ENCODE data around the gene NFAM1.
A peak's percentile ranks its signal among the peaks of the same experiment; 100 is the strongest.

The NFAM1 gene

DNA sequence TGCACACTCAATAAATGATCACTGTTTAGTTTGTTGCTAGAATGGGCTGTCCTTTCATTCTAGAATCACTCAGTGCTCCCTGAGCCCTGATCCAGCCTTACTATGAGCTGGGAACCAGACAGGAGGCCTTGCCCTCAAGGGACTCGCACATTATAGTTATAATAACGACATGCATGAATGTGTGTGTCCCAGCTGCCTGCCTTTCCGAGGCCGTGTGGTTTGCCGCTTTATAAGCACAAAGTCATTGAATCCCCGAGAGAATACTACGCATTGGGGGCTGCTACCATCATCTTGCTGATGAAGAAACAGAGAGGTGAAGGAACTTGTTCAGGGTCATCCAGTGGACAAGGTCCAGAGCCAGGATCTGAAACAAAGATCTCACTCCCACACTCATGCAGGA is 75.7 kb downstream of the NFAM1 start:
- no peak for DNase-seq

DNA sequence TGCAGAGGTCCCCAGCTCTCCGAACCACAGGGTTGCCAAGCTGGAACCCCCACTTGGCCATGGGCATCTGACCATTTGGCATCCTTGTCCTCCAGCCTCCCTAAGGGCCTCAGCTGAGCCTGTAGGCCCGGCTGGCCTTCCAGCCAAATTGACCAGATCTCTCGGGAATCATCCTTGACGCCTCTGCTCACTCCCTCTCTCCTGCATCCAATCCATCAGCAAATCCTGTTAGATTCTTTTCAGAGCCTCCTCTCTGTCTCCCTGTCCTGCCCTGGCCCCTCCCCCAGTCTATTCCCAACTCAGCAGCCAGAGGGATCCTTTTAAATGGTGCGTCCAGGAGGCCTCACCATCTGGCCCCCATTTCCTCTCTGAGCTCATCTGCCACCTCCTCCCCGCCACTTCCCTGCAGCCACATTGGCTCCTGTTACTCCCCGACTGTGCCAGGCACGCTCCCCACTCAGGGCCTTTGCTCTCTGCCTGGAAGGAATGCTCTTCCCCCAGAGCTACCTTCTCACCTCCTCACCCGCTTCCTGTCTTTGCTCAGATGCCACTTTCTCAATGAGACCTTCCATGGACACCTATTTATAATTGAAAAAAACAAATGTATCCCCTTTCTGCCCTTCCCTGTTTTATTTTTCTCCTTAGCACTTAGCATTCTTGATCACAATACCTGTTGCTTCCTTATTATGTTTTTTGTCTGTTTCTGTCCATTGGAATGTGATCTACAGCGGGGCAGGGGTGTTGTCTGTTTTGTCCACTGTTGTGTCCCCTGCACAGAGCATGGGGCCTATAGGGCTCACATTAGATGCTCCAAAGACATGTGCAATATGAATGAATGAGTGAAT is 78.1 kb downstream of the NFAM1 start:
- DNase-seq, result no peak

DNA sequence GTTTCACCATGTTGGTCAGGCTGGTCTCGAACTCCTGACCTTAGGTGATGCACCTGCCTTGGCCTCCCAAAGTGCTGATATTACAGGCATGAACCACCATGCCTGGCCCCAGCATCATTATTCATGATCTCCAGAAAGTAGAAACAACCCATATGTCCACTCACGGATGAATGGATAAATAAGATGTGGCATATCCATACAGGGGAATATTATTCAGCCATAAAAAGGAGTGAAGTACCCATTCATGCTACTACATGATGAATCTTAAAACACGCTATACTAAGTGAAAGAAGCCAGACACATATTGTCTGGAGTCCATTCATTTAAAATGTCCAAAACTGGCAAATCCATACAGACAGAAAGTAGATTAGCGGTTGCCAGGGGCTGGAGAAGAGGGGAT is 81.8 kb downstream of the NFAM1 start:
- DNase-seq, result no peak

DNA sequence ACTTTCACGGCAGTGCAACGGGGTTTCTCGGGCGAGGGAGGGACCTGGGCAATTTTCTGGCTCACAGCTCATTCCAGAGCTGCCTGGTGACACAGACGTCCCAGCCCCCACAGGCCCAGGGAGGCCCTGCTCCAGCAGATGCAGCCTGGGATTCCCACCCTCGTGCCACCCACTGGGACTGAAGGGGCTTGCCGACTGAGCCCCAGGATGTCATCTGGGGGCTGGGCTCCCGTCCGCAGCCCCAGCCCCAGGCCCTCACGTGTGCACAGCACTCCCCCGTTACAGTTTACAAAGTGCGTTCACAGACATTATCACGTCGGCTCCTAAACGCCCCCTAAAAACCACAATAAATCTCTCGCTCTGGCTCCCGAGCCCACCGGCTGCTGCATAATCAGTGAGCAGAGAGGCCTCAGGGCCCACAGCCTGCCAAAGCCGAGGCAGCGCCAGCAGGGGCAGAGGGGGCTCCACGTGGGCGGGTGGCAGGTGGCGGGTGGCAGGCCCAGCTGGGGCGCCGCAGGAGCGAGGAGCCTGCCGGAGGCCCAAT is 84.8 kb downstream of the NFAM1 start:
- DNase-seq, result no peak

DNA sequence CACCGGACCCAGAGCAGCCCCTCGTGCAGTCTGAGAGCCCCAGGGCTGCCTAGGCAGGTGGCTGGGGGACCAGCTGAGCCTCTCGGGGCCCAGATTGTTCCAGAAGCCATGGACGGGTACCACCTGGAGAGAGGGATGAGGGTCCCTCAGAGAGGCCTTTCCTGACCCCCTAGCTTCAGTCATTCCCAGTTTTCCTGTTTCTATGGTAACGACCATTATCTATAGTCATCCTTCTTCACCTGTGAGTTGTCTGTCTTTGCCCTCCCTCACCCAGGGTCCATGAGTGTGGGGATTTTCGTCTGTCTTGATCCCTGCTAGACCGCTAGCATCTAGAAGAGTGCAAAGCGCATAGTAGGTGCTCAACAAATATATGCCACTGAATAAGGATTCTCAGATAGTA is 85.5 kb downstream of the NFAM1 start:
- no peak for DNase-seq

DNA sequence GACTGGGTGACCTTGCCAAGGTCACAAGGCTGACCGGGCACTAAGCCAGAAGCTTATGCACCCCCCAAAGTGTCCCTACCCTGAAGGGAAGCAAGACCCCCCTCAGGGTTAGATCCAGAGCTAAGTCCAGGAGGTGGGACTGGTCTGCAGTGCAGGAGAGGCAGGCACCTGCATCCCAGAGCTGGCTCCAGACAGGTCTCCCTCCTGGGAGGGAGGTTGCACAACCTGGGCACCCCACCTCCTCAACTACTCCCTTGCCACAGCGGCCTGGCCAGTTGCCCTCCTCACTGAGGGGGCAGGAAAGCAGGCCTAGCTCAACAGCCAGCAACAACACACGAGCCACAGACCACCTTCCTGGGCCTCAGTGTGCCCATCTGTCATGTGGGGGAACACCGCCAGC is 86.7 kb downstream of the NFAM1 start:
- DNase-seq, result no peak

DNA sequence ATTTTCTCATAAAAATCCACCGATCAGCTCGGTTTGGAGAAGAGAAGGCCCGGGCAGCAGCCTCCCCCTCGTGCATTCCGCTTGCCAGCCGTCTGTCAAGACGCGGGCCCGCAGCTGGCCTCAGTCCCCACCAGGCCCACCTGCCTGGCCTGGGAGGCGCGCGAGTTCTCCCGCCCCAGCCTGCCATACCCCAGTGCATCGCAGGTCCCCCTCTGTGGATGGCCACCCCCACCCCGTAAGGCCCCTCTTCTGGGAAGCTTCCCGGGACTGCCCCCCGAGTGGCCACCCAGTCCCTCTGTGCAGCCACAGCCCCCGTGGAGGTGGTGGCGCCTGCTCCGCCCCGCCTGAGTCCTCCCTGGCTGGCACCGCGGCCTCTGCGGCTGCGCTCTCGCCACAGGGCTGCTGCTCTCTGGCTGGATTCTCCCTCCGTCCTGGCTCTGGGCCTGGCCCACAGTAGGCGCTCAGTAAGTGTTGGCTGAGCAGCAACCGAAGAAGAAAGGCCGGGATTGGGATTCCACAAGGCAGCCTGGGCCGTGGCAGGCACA is 87.8 kb downstream of the NFAM1 start:
- DNase-seq, result no peak

DNA sequence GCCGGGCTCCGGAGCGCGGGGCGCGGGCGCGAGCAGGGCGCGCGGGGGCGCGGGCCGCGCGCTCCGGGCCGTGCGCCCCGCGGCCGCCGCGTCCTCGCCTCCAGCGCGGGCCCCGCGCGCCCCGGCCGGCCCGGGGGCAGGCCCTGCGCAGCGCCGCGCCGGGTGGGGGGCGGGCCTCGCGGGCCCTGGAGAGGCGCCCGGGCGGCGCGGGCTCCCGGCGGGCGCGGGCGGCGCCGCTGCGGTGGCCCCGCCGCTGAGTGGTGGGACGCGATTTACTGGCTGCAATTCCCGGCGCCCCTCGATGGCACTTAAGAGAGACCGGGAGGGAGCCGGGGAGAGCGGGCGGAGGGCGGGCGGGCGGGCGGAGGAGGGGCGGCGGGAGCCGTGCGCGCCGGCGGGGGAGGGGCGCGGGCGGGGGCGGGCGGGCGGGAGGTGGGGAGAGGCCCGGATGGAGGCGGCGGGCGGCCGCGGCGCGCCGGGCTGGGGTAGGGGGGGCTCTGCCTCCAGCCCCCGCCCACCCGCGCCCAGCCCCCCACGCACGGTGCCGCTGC is 88.6 kb downstream of the NFAM1 start:
- peak; percentile 41 for DNase-seq

DNA sequence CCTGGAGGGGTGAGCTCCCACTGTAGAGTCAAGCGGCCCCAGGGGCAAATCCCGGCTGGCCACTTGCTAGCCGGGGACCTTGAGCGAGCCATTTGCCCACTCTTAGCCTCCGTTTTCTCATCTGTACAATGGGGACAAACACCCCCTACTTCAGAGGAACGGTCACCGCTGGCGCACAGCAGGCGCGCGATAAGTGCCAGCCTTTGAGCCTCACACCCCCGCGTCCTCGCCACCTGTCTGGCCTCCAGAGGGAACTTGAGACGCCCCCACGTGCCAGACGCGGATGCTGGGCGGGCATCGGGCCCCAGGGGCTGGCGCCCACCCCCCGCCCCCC is 89.1 kb downstream of the NFAM1 start:
- DNase-seq, result peak; percentile 26

DNA sequence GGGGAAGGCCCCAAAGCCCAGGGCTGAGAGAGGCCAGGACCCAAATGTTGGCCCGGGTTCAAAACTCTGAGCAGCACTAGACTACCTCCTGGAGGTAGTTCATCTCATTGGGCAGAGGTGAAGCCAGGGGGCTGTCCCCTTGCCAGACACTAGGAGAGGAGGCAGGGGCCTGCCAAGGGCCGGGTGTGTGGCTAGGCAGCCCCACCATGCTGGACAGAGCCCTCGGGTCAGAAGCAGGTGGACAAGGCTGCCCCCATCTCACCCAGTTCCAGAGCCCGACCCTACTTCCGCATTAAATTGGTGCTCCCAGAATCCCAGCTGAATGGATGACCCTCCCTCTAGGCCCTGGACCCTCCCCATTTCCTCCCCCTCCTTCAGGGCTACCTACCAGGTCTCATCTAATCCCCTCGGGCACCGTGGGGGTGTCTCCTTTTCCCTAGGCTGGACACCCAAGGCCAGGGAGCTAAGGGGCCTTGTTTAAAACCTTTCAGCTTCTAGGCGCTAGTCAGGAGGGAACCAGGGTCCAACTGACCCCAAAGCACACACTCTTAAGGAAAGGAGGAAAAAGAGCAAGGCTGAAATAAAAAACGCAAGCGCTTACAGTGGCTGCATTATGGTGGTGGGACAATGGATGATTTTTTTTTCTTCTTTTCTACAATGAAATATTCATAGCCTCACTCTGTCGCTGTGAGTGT is 89.6 kb downstream of the NFAM1 start:
- DNase-seq, result peak; percentile 40

DNA sequence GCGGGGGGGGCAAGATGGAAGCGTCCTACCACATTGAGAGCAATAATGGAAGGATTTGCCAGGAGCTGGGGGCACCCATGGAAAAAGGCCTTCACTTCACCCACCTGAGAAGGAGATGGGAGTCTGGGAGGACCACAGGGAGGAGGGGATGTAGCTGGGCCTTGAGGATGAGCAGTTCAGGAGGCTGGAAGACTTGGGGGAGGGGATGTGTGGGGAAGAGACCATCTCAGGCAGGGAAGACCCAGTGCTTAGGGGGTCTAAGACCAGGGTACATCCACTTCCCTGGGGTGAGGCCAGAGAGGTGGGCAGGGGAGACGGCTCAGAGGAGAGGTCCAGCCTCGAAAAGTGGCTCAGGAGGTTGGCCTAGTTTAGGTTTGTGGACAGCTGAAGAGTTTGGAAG is 90.4 kb downstream of the NFAM1 start:
- no peak for DNase-seq

DNA sequence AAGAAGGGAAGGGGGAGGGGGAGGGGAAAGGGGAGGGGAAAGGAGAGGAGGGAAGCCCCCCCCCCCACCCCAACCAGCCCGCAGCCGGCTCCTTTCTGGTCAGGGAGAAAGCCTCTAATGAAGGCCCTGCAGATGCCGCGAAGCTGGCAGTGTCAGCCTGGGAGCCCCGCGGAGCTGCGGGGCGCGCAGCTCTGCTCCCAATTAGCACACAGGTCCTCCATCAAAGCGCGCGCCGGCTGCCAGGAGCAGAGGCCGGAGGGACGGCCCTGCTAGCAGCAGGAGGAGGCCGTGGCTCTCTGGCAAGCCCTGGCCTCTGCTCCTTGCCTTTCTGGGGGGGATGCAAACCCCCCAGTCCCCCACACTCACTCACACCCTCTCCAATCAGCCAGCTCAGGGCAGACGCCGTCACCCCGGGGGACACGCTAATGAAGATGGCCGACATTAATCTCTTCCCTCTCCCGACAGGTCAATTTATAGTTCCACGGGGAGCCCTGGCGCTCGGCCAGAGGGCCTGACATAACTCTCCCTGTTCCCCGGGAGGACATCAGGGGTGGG is 91.3 kb downstream of the NFAM1 start:
- no peak for DNase-seq

DNA sequence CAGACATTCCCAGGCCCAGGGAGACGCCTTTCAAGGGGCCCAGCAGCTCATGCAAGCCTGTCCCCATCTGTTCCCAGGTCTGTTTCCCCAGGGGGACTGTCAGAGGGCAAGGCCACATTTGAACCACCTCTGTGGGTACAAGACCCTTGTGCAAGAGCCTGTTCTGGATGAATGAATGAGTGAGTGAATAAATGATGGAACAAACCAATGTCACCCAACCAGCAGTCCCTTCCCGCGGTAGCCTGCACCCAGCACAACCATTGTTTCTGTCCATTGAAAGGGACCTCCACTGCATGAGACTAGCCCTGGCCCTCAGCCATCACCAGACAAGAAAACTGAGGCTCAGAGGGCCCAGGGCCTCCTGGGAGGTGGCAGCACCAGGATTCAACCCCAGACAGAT is 92.1 kb downstream of the NFAM1 start:
- DNase-seq, result no peak

DNA sequence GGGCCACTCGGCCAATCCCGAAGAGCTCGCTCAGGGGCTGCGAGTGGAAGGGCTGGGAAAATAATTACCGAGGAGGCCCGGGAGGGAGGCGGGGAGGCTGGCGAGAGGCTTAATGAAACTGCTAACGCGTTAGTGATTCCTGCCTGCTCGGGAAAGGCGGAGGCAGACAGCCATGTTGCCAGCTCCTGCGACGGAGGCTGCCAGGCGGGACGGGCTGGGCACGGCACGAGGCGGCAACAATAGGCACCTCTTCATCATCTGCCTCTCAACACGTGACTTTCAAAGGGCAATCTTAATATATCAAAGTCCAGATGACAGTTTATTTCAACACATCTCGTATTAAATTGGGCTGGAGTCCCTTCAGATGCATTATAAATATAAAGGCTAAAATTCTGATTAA is 93.7 kb downstream of the NFAM1 start:
- no peak for DNase-seq

DNA sequence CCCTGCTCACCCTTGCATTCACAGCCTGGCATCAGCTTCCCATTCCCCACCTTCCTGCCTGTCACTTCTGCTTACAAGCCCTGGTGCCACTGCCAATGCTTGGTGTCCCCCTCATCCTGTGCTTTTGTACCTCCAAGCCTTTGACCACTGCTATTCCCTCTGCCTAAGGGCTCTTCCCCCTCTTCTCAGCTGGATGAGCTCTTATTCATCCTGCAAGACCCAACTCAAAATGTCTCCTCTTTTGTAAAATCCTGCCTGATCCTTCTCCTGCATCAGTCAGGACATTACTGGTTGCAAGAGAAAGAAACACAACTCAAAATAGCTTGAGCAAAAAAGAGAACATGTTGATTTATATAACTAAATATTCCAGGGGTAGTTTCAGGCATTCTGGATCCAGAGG is 94.8 kb downstream of the NFAM1 start:
- no peak for DNase-seq

DNA sequence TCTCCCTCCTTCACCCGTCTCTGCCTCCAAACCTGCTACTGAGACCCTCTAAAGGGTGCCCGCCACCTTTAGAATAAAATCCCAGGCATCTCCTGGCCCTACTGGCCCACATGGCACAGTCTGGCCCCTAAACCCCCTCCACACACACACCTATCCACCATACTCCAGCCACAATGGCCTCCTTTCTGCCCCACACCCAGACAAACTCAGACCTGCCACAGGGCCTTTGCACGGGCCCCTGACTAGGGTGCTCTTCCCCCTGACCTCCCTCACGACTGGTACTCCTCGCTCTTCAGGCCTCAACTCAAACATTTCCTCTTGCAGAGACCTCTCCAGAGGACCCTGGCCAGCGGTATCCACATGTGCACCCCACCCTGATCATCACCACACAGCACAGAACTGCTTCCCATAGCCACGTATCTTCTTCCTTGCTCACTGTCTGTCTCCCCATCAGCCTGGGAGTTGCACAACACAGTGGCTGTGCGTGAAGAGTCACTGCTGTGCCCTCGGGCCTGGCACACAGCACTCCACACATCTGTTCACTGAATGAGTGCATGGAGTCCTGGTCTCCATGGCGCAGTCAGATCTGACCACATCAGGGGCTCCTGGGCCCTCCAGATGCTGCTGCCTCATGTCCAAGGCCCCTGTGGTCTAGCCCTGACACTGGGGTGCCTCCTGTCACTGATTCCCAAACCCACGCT is 95.5 kb downstream of the NFAM1 start:
- DNase-seq, result no peak

DNA sequence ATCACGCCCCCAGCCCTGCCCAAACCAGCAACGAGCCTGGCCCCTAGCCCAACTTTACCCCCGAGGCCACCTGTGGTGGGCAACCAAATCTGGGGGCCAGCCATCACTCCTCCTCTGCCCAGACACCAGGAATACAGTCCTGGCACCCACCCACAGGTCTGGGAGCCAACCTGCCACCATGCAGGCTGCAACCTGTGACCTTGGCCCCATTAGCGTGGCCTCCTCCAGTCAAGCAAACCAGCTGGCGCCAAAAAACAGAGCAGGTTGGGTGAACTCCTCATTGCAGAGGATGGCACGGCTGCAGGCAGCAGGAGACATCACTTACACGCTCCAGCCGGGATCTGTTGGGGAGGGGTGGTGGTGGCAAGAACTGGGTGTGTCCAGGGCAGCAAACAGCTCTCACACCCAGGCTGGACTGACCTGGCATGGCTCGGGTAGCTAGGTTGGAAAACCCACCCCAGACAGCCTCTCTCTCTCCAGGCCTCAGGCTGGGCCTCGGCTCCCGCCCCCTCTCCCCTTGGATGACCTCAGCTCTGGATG is 96.3 kb downstream of the NFAM1 start:
- DNase-seq, result no peak

DNA sequence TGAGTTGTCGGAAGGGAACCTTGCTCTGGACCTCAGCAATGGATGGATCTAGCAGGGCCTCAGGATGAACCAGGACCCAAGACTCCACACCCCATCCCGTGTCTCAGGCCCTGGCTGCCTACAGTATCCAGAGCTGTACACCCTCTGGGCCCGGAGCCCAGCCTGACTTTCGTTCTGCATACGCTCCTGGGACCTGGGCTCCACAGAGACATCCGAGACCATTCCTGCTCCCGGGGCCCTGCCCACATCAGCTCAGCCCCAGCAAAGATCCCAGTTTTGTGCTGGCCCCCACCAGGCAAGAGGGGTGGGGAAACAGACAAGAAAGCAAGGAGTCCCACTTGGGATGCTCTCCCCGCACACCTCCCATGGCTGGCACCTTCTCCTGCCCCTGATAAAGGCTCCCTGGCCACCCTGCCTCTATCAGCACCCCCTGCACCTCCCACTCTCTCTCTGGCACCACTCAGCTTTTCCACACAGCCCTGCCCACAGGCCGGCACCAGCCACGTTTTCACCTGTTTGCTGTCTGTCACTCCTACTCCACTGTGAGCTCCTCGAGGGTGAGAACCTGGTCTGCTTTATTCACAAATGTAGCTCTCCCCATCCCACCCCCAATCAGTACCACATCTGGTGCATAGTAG is 97.2 kb downstream of the NFAM1 start:
- no peak for DNase-seq

DNA sequence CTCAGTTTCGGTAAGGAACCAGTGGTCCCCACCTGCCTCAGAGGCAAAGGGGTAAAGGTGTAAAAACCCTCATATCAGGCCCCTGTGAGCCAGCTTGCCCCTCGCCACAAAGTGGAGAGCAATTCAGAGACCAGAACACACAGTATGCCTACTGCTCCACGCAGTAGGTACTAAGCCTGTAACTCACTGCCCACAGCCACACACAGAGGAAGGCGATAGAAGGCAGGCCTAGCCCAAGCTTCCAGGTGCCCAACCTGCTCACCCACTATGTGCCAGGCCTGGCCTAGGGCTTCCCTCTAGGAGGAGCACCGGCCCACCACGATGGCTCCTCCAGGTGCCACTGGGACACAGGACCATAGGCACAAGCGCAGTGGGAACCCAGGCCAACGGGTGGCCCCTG is 98.7 kb downstream of the NFAM1 start:
- DNase-seq, result no peak

DNA sequence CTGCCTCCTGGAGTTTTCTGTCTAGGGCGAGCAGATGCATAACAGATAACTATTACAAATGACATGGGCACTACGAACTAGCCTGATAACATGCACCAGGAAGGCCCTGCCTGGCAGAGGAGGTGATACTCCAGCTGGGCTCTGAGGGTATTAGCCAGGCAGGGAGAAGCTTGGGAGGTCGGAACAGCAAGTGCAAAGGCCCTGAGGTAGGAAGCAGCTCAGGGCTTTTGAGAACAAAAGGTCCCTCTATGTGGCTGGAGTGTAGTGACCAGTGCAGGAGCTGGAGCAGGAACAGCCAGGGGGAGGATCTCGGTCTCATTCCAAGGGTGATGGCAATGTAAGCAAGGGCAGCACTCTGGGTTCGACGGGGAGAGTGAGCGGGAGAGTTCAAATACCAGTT is 100.1 kb downstream of the NFAM1 start:
- DNase-seq, result no peak

DNA sequence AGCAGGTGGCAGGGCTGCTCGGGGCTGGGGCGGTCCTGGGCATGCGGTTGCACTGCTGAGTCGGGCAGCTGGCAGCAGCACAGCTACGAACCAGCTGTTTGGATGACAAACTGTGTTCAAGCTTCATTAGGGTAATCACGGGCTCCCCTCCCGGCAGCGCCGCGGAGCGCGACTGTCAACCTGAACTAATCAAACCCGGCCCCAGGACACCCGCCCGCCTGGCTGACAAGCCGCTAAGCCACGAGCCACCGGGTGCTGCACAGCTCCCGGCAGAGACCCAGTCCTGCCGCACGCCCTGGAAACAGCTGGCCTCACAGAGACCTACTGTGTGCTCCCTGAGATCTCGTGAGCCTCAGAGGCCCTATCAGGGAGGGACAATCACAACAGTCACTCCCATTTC is 101.2 kb downstream of the NFAM1 start:
- DNase-seq, result peak; percentile 90
